Dedifferentiated amniotic fluid mesenchymal stem cell (primary cell): Measurements from ENCODE around the gene DIDO1.

ENCODE experiments used
- DNase-seq: peaks from one replicate; pipeline ENCODE4 v3.0.0-alpha.2; 2016; ENCODE audit errors: extremely low spot score

The DIDO1 gene

GRCh38 chr20:62951143-62951895 is 25.0 kb upstream of the DIDO1 start:
- DNase-seq: no peak

- no peak for DNase-seq
Observed at GRCh38 chr20:62950741-62951140, 24.4 kb upstream of the DIDO1 start.

- no peak for DNase-seq
Observed at GRCh38 chr20:62949962-62950361, 23.7 kb upstream of the DIDO1 start.

GRCh38 chr20:62949153-62949821 is 23.0 kb upstream of the DIDO1 start:
- no peak for DNase-seq

GRCh38 chr20:62947532-62948300 is 21.4 kb upstream of the DIDO1 start:
- DNase-seq: no peak

GRCh38 chr20:62946918-62947317 is 20.6 kb upstream of the DIDO1 start:
- no peak for DNase-seq

- no peak for DNase-seq
Observed at GRCh38 chr20:62945771-62946339, 19.6 kb upstream of the DIDO1 start.

- DNase-seq: no peak
Observed at GRCh38 chr20:62944746-62945145, 18.4 kb upstream of the DIDO1 start.

GRCh38 chr20:62944184-62944583 is 17.9 kb upstream of the DIDO1 start:
- no peak for DNase-seq

- no peak for DNase-seq
Observed at GRCh38 chr20:62943396-62943795, 17.1 kb upstream of the DIDO1 start.

- no peak for DNase-seq
Observed at GRCh38 chr20:62942456-62942855, 16.2 kb upstream of the DIDO1 start.

- DNase-seq: peak; percentile 31
Observed at GRCh38 chr20:62941792-62942191, 15.5 kb upstream of the DIDO1 start.

GRCh38 chr20:62940875-62941274 is 14.6 kb upstream of the DIDO1 start:
- no peak for DNase-seq

- DNase-seq: peak; percentile 26
Observed at GRCh38 chr20:62938105-62938888, 12.0 kb upstream of the DIDO1 start, which contains the start of gene GID8. Gene GID8, plus strand, starts transcription at chr20:62938147. Its CDS starts 3,356 bp downstream, at chr20:62941503.

GRCh38 chr20:62937268-62938104 is 11.2 kb upstream of the DIDO1 start:
- peak; percentile 92 for DNase-seq

- no peak for DNase-seq
Observed at GRCh38 chr20:62935968-62936585, 9.8 kb upstream of the DIDO1 start.

- no peak for DNase-seq
Observed at GRCh38 chr20:62935204-62935967, 9.1 kb upstream of the DIDO1 start.

GRCh38 chr20:62933966-62934365 is 7.7 kb upstream of the DIDO1 start:
- DNase-seq: no peak

- no peak for DNase-seq
Observed at GRCh38 chr20:62931464-62931863, 5.2 kb upstream of the DIDO1 start.
